HG03135 (cell line): ENCODE results near the gene ADARB2.
"Not testable (repeated sequence)": the region's sequence is repeated elsewhere in the genome, so short reads cannot be mapped to it uniquely, and the experiment has no call there.

Experiments used
- ATAC-seq: cut with Tn5 transposase; IDR thresholded peaks from one replicate; pipeline ENCODE4 v1.9.1; 2021; ENCODE audit warnings: mild to moderate bottlenecking, moderate library complexity; ENCODE audit not compliant: unreplicated experiment

The ADARB2 gene

DNA sequence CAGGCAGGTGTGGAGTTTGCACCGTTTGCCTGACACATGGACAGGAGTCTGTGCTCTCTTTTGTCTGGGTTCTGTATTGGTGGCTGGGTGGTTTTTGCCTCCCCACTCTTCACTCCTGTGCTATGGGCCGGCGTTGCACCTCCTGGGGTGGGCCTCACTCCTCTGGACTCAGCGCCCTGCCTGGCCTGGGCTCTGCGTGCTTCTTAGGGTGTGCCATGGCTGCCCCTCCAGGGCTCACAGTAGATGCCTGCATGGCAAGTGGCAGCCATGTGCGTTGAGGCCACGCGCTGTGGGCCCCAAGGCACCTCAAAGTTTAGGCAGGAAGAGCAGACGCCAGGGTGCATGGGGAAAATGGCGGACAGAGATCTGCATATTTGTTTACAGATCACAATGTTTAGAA, 319.8 kb downstream of the ADARB2 start:
- no peak for ATAC-seq

DNA sequence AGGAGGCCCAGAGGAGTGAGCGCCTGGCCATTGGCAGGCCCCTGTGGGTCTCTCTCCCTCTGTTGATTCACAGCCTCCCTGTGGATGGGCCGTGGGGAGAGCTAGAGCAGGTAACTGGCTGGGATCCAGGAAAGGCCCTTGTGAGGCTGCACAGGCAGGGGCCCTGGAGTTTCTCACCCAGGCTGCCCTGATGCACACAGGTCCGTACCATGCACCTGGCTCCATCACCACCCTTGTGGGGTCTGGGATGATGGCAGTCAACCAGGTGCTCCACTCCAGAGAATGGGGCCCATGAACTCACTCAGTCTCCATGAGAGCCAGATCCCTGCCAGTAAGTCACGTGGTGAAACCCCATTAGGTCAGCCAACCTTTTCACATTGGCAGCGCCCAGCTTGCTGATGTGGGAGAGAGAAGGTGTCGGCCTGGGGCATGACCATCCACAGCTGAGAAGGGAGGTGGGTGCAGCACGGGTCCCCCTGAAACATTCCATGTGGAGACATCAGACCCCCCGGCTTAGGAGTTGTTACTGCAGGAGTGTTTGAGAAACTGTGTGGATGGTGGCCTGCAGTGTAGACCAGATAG, 320.8 kb downstream of the ADARB2 start:
- no peak for ATAC-seq

DNA sequence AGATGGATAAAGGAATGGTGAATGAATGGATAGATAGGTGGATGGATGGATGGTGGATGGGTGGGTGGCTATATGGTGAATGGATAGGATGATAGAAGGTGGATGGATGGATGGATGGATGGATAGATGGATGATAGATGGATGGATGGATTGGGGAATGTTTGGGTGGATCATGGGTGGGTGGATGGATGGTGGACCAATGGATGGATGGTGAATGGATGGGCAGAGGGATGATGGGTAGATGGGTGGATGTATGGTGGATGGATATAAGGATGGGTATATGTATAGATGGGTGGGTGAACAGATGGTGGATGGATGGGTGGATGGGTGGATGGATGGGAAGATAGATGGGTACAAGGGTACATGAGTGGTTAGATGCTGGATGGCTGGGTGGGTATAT, 322.4 kb downstream of the ADARB2 start:
- ATAC-seq: no peak

DNA sequence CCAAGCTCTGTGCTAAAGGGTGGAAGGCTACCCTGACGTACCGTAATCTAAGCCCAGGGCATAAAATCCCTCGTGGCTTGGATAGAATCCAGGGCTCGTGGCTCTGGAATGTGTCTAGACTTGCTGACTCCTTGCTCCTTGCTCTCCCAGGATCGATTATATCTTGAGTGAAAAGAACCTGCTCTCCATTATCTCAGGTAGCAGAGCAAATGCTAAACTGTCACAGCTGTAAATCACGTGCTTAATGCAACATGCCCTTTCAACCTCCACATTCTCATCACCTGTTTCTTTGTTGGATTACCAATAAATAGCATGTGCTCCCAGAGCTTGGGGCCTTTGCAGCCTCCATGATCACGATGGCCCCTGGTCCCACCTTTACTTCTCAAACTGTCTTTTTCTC, 323.0 kb downstream of the ADARB2 start:
- not testable (repeated sequence) for ATAC-seq

DNA sequence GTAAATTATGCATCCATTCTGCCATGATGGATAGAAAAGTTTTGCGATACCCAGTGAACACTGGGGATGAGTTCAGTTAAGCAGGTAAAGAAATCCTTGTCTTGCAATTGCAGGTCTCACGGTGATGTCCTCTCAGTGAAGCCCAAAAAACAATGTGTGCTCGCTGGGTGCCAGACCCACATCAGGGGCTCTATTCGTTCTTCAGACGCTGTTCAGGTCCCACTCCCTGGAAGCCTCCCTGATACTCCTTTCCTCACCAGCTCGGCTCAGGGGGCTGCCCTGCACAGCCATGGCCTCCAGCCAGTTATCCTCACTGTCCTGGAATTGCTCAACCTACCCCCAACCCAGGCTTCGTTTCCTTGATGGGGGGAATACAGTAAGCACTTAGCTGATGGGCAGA, 323.5 kb downstream of the ADARB2 start:
- ATAC-seq: no peak

DNA sequence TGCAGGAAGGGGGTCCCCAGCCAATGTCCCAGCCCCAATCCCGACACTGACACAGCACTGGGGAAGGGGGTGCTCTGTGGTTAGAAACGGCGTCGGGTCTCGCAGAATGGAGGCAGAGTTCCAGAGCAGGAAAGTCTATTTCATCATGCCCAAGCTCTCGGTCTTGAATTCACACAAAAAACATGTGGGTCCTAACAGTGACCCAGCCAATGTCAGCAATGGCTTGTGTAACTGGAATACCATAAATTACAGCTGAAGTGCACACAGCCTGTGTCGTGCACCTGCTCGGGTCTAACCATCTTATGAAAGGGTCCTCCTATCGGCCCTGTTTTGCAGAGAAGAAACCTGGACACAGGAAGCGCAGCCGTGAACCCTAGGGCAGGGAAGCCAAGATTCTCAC, 324.1 kb downstream of the ADARB2 start:
- ATAC-seq: no peak

DNA sequence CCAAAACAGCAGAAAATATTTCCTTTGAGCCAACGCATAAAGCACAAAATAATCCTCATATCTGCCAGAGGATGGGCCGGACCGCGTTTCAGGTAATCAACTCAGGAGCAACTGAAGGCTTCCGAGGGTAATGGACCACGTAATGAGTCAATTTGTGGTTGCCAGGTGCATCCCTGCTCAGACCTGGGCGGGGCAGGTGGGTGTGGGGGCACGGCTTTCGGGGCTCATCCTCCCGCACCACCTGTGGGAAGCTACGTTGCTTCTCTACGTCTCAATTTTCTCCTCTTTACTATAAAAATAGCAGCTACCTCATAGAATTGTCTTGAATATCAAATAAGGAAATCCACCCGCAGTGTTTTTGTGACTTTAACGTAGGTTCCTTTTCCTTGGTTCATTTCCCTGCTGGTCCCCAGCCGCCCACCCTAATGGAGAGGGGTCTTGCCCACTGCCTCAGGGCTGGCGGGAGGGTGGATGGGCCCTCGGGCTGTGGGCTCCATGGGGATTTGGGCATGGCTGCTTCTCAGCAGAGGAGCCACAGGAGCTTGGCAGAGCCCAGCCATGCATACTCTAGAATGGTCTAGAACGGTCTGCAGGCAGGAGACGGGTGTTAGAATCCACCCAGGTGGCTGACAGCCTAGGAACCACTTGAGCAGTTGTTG, 324.7 kb downstream of the ADARB2 start:
- no peak for ATAC-seq

DNA sequence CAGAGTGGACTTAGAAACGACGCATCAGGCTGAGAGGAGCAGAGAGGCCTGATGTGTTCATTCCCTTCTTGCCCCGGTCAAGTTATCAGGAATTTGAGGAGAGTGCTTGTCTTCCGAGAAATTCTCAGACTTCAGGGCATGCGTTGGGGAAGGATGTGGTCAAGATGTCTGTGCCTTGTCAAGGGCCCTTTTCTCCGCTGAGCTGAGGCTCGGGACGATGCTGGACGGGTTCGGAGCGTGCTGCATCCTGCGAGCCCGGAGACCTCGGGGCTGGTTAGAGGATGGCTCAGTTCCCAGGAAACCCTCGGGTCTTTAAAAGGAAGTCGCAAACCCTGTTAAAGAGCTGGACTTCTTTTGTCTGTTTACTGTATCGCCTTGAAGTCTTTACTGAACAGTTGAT, 325.4 kb downstream of the ADARB2 start:
- ATAC-seq: no peak

DNA sequence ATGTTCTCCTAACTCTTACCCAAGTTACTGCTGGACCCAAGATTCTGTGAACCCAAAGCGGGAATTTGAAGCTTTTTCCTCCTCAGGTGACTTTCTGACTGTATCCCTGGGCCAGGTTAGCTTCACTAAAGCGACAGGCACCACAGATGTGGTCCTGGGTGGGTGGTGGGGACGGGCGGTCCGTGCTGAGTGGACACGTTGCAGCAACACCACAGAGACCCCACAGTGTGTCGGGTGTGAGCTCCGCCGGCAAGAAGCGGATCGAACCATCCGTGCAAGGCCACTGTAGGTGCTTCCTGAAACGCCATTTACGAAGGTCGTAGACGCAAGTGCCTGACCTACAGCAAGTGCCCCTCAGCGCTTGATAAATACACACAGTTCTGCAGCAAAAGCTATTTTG, 325.9 kb downstream of the ADARB2 start:
- no peak for ATAC-seq

DNA sequence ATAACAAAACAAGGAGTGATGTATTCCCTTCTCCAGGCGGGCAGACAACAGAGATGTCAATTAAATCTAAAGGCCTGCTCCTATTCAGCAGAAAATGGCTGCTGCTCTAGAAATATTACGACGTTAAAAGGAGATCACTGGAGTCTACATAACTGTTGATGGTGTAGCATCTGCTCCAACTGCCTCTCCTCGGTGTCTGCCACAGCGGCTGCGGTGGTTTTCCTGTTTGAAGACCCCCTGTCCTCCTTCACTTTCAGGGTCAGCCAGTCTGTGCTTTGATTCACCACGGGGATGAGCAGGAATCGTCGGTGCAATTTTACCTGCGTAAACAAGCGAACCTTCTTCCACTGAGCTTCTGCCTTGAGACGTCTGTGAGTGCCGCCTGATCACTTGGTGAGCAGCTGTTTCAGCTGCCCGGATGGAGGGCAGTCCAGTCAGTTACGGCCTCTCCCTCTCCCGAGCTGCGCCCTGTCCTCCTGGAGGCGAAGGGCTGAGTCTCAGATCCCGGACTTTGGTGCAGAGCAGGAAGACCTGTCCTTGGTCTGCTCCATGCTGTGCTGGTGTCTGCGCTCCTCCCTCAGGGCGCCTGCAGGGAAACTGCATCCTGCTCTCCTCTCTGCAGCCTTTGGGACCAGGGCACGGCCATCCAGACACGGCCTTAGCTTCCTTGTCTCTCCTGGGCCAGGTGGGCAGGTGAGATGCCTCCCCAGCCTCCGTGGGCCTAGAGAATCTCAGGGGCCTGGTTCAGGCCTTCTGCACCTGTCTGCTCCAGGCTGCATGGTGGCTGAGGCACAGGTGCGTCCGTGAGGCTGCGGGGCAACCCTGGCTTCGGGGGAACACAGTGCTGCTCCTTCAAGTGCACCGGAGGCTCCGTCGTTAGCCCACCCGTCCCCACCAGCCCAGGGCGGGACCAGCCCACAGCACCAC, 326.6 kb downstream of the ADARB2 start:
- no peak for ATAC-seq

DNA sequence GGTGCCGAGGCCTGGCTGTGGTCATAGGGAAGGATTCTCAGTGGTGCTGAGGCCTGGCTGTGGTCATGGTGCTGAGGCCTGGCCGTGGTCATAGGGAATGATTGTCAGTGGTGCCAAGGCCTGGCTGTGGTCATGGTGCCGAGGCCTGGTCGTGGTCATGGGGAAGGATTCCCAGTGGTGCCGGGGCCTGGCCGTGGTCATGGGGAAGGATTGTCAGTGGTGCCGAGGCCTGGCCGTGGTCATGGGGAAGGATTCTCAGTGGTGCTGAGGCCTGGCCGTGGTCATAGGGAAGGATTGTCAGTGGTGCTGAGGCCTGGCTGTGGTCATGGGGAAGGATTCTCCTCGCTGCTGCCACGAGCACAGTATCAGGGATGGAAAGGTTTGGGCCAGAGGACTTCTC, 327.3 kb downstream of the ADARB2 start:
- no peak for ATAC-seq

DNA sequence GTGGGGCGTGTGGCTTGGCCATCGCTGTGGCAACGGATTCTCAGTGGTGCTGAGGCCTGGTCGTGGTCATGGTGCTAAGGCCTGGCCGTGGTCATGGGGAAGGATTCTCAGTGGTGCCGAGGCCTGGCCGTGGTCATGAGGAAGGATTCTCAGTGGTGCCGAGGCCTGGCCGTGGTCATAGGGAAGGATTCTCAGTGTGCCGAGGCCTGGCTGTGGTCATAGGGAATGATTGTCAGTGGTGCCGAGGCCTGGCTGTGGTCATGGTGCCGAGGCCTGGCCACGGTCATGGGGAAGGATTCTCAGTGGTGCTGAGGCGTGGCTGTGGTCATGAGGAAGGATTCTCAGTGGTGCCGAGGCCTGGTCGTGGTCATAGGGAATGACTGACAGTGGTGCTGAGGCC, 327.9 kb downstream of the ADARB2 start:
- ATAC-seq: no peak

DNA sequence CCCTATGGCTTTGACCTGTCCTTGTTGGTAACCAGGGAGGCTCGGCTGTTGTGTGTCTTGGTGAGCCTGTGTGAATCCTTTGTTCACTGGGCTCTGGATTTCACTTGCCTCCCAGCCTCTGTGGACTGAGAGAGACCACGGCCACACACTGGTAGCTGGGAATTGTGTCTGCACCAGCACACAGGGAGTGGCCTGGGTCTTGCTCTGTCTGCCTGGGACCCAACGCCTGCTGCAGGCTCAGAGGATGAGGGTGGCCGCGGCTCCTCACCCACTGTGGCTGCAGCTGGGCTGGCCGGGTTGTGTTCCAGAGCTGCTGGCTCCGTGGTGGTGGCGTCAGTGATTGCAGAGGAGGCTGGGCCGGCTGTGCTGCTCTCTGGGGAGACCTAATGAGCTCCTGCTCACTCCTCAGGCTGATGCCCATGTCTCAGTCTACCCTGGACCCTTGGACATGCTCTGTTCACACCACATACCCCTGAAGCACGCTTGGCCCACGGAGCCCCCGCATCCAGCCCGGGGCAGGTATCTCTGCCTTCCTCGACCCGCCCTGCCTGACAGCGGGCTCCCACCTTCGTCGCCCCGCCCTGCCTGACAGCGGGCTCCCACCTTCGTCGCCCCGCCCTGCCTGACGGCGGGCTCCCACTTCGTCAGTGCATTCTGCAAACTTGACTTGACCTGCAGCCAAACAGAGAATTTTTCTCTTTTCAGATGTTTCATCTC, 328.5 kb downstream of the ADARB2 start:
- no peak for ATAC-seq

DNA sequence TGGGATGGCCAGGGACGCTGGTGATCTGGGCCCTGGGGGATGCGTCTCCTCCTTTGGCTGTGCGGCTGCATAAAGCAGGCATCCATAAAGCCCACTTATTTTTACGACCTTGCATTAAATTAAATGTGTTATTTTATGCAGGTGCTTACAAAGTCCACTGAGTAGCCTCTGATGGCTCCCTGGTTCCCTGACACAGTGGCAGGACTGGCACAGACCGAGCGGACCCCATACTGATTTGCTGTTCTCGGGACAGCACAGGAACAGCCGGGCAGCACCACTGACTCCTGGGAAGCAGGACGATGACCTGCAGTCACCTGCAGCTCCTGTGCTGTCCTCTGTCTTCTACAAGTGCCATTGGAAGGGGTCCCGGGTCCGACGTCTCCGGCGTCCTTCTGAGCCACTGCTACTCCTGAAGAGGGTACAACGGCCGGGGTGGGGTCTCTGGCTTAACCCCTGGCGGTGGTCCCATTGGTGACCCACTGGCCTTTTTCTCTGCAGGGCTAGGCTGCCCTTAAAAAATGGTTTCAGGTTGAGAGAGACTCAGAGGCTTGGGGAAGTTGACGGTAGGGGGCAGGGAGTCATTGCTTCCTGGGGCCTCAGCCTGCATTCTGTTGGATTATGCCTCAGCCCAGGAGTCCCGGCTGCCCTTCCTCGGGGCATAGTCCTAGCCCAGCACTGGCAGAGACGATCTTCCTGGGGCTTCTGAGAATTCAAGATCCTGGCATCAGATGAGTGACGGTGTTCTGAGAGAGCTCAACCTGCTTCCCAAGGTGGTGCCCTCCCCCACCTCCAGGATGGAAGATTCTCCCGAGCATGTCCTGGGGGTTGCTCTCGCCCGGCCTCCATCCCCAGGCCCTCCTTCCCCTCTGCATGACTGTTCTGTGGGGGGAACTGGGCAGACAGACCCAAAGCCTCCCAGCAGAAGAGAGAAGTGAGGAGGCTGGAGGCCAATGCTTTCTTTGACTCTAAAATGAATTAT, 330.1 kb downstream of the ADARB2 start:
- ATAC-seq: no peak

DNA sequence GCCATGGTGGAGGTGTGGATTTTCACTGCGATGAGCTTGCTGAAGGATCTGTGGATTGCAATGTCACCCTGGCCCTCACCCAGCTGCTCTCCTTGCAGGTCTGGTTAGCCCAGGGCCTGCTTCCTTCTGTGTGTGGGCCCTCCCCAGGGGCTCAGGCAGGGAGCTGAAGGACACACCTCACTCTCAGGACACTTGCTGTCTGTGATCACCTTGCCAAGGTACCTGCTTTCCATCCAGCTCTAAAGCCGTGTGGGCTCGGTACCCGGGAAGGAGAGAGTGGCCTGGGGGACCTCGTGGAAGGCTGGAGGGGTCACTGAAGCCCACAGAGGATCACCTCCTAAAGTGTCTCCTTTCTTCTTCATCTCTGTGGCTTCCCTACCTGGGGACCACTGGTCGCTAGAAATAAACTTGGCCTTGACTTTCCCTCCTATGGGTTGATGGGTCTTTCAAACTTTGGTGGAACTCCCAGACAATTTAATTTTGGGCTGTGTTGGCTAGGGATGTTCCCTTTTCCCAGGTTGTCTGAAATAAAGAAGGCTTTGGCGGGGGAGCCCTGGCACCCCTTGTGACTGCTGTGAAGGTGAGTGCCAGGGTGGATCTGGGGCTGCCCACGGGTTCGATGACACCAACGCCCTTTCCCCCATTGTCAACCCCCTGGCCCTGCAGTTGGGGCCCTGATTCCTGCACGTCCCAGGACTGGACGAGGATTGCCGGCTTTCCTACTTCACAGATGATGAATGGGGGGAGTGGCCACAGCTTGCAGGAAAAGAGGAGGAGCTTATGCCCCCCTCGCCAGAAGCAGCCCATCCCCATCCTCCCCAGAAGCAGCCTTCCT, 331.0 kb downstream of the ADARB2 start:
- ATAC-seq: no peak

DNA sequence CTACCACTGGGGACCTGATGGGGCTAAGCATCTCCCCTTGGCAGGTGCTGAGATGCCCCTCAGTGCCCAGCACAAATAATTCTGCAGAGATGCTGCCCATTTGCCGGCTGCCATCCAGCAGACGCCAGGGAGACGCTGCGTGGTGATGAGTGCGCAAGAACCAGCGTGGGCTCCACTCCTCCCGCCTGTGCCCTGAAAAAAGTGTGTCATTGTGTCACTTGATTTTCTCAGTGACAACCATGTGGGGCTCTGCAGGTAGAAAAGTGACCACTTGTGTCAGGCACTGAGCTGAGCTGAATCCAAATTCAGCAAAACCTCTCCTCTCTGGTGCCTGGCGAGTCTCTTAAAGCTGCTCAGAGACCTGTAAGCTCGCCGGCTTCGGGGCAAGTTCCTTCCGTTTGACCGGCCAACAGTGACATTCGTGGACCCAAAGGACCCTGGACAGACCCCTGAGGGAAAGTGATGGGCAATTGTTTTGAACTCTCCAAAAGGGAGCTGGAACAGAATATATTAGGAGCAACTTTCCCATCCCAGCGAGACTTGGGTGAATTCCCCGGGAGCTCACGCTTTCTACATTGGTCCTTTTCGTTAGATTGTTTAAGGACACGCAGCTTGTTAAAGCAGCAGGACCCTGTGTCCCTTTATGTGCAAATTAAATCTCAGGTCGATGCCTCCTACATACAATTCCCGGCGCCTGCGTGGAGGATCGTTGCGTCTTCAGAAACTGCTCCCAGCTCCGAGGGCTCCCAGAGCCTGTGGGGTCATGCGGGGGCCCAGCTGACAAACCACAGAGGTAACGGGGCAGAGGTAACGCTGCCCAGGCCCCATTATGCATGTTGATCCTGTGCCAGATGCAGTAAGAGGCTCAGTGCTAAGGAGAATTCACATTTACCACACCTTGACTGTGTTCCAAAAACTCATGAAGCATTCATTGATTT, 332.7 kb downstream of the ADARB2 start:
- ATAC-seq: no peak

DNA sequence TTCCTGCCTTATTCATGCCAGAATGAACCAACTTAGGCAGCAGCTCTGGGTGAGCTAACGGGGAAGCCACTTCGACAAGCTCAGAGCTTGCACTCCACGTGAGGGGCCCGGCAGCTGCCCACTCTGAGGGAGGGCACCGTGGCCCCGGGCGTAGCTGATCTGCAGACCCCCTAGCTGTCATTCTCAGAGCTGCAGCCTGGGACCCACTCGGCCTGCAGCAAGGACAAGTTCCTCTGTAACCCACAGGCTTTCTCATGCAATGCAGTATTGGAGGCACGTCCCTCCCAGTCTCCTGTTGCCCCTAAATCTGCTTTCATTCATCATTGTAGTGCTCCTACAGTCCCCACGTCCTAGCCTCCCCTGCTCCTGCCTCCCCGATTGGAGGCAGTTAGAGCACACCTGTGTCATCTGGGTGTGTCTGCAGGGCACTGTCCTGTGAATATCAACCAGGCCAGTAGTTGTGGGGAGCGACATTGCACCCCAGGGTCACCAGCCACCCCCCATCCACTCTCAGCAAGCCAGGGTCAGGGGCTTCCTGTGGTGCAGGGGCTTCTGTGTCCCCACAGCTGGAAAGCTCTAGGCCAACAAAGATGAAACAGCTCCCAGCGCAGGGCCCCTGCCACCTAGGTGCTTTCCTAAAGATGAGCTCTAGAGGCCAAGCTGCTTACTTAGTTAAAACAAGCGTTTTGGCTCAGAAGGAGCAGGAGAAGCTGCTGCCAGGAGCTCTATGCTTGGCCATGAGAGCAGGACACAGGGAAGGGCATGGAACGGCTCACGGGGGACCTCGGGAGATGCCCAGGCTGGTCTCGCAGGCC, 333.6 kb downstream of the ADARB2 start:
- no peak for ATAC-seq
